ENCODE results near the gene C9orf50.
"Not testable (repeated sequence)": the region's sequence is repeated elsewhere in the genome, so short reads cannot be mapped to it uniquely, and the experiment has no call there.

Gene C9orf50

GRCh38 chr9:129648092-129648763, 27.3 kb upstream of the C9orf50 start:
- no peak for DNase-seq

GRCh38 chr9:129647635-129648034, 26.7 kb upstream of the C9orf50 start:
- DNase-seq = no peak

DNA sequence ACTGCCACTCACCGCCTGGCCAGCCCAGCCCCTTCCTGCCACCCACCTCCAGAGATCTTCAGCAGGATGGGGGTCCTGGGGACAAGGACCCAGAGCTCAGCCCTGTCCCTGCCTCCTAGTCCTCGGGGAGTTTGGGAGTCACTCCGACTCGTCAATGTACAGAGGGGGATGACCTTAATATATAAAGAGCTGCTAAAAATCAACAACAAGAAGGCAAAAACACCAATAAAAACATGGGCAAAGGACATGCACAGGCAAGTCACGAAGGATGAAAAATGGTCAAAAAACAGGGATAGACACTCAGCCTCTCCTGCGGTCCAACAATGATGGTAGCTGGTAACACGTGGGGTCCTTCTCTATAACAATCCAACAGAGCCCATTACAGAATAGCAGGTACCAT, 25.8 kb upstream of the C9orf50 start:
- no peak for DNase-seq

GRCh38 chr9:129646252-129646651, 25.4 kb upstream of the C9orf50 start:
- DNase-seq = no peak

DNA sequence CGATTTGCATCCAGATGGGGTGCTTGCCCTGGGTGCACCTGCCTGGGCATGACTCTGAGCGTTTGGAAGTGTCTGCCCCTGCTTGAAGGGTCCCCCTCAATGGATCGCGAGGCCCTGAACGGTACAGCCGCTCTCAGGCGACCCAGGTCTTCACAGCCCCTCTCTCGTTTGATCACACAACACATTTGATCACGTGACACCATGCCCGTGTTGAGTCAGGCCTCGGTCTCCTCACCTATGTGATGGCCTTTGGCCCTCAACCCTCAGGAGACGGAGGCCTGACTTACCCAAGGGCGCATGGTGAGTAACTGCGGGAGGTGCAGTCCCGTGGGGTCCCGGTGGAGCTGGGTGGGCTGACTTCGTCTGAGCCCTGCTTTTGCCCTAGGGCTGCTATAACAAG, 24.0 kb upstream of the C9orf50 start:
- no peak for DNase-seq

DNA sequence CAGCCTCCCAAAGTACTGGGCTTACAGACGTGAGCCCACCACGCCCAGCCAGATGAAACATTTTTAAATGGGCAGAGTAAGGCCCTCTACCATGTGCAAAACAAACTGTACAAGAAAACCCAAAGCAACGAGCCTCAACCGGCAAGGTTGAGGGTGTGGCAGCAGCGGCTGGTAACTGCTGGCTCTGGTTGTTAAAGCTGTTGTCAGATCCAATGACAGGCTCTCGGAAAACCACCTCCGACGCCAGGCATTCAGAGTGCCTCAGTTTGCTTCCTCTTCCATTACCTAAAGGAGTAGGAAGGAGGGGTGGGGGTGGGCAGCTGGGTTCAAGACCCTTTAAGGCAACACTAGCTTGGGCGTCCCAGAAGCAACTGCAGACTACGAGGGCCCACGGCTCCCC, 23.5 kb upstream of the C9orf50 start:
- DNase-seq = no peak

DNA sequence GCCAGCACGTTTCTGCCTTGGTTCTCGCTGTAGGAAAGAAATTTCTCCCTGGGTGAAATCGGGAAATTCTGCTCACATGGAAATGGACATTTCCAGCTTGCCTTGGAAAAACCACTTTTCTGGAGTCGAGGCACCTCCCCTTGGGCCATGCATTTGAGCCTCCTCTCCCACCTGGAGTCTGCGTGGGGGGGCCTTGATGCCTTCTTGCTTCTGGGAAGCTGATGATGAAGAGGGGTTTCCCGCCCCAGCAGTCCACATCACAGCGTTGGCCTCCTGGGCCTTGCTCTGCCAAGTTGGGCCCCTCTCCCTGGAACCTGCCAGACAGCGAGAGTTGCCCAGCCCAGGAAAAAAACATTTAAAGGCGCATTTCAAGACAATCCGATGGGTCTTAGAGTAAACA, 22.8 kb upstream of the C9orf50 start:
- DNase-seq = no peak

DNA sequence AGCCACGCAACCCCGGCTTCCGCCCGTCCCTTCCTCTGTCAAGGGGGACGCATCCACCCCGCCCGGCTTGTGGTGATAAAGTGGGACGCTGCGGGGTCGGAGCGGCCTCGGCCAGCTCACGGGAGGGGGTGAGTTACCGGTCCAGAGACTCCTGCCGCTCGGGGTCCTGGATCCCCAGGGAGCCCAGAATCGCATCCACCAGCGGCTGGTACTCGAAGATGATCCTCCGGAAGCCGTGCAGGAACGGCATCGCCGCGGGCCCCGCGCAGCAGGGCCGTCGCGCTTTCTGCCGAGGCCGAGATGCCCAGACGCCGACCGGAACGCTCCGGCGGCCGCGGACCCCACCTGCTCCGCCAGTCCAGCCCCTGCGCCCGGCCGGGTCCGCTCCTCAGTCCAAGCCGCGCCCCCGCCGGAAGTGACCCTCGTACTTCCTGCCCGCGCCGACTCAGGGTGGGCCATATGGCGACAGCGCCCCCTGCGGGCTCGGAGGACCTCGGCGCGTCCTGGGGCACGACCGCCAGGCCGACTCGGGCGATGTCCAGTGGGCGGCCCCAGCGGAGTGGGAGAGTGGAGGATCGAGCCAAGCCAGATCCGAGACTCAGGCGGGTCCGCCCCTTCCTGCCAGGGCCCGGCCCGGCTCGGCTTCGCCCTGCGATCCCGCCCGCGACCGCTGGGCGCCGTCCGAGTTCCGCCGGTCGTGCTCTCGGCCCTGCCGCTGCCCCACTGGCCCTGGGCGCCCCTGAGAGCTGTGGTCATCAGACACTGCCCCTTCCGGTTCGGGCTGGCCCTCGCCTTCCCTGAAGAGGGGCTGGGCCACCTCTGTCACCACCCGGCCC, 21.1 kb upstream of the C9orf50 start, which contains the start of gene ASB6:
Gene ASB6, minus strand, starts transcription at position 402 of the 836 bp plus-strand sequence. Its CDS starts 152 bp downstream, at position 250.
- peak; percentile 82 to 98 (median 92) for DNase-seq

DNA sequence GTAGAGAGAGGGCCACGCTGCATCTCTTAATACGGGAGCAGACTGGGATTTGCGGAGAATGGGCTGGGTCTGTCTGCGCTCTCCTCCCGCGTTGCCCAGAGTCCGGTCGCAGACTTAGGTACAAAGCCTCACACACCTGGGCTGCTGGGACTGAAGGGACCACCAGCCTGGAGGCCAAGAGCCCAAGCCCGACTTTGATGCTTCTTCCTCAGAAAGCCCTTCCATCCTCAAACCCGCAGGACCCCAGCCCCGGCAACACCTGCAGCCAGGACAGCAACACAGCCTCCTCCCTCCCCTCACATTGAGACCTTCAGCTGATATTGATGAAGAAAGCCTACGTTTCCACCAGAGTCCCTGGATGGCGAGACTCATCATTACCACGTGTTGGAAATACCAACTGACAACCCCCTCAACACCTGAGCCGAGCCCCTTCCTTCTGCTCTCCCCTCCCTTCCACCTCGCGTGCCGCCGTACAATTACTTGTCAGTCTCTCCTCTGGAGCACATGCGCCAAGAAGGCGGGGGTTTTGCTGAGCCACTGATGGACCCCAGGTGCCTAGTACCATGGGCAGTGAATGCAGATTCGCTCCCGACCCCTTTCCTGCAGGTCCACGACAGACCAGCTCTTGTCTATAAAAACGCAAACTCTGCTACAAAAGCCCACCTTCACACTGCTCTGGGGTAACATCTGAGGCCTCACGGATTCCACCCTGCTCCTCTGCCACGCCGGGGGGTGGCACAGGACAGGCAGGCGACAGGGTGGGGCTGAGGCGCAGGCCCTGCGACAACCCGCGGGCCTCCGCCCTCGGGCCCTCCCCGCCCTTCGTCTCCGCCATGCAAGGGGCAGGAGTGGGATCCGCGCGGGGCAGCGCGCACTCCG, 20.2 kb upstream of the C9orf50 start:
- no peak for DNase-seq

DNA sequence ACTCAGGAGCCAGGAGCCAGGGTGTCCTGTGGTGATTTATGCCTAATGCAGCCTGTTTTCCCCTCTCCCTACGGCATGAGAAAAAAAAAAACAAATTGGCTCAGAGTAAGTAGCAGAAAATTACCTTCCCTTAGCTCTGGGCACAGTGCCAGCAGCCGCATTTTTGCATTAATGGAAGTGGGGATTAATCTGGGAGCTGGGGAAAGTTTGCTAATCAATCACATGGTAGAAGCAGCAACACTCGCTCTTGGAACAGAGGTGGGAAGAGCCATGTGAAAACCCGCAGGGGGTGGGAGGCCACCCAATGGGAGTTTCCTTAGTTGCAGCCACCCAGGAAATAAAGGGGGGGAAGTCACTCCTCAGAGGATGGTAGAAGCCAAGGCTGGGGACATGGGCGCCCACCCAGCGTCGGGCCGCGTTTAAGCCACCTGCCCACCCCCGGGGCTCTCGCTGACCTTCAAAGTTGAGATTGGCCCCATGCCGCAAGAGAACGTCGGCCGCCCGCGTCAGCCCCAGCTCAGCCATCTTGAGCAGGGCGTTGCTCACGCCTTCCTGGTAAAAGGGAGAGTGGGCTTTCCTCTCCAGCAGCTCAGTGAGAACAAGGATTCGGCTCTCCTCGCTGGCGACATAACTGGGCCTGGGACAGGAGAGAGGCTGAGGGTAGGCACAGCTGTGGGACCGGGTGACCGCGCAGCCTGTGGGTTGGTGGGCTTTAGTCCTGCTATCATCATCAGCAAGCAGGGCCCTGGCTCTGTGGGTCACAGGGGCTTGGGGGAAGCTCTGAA, 19.4 kb upstream of the C9orf50 start:
- DNase-seq = no peak

DNA sequence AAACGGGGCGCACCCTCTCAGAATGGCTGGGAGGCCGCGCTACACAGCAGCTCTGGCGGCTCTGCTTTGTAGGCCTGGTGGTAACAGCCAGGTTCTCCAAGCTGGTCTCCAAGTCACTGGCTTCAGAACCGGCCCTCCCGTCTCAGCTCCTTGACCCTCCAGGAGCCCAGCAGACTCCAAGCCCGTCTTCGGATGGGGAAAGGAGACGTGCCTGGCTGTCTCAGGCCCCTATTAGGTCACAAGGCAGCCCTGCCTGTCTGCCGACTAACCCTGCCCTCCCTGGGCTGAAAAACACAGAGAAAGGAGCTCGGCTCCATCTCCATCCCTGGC, 18.8 kb upstream of the C9orf50 start:
- DNase-seq = no peak

GRCh38 chr9:129639034-129639630, 18.2 kb upstream of the C9orf50 start:
- no peak for DNase-seq

DNA sequence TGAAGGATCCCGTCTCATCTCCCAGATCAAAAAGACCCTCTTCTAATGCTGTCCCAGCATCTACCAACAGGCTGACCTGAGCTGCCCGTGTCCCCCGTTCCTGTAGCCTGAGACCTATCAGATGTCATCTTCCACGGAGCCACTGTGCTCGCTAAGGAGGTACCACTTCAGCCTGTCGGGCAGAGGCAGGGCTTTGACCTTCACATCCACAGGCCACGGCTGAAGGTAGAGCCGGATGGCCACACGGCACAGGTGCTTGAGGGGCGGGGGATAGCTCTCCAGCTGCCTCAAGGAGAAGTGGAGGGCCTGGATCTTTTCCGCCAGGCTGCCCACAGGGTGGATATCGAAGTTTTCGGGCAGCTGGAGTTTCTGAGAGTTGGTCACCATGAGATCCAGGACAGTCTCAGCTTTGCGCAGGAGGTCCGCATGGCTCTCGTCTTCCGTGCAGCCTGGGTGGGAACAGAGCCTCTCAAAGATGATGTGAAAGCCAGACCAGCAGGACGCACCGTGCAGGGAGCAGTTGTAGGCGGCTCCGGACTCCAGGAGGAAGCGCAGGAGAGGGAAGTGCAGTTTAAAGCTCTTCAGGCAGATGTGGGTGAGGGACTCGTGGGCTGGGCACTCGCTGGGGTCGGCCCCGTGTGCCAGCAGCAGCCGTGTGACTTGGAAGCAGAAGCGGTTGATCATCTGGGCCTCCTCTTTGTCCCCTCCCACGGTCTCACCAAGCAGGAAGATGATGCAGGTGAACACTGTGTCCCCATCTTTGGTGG, 17.0 kb upstream of the C9orf50 start:
- no peak for DNase-seq

DNA sequence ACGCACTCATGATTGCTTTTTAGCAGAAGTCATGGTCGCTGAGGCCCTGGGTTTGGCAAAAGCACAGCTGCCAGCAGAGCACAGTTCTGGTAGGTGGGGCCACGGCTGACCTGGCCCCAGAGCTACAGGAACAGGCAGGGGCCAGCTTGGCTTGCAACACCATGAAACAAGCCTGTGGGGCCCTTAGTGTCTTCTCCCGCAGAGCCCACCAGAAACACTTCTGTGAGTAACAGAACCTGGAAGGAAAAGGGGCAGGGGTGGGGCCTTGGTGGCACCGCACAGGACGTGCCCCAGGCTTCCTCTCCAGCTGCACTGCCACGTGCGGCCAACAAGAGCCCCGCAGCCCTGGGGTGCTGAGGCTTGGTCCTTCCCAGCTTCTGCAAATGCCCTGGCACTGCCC, 16.2 kb upstream of the C9orf50 start:
- DNase-seq = no peak

GRCh38 chr9:129636343-129636742, 15.4 kb upstream of the C9orf50 start:
- DNase-seq = not testable (repeated sequence)

GRCh38 chr9:129635099-129636065, 14.5 kb upstream of the C9orf50 start:
- DNase-seq = no peak

GRCh38 chr9:129633848-129634247, 12.9 kb upstream of the C9orf50 start:
- no peak for DNase-seq

DNA sequence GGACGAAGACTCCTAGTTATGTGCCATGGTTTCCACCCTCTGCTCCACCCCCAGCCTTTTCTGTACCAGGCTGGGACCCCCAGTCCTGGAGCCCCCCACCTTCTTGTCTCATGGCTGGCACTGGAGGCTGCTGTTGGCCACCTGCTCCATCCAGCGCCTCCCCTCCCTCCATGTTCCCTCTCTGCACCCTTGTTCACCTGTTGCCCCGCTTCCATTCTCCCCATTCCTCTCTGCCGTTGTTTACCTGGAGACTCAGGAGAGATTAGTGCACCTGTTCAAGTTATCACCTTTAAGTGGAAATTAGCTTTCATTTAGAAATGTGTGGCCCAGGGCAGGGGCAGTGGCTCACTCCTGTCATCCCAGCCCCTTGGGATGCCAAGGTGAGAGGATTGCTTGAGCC, 12.3 kb upstream of the C9orf50 start:
- no peak for DNase-seq

GRCh38 chr9:129632460-129632859, 11.6 kb upstream of the C9orf50 start:
- no peak for DNase-seq

DNA sequence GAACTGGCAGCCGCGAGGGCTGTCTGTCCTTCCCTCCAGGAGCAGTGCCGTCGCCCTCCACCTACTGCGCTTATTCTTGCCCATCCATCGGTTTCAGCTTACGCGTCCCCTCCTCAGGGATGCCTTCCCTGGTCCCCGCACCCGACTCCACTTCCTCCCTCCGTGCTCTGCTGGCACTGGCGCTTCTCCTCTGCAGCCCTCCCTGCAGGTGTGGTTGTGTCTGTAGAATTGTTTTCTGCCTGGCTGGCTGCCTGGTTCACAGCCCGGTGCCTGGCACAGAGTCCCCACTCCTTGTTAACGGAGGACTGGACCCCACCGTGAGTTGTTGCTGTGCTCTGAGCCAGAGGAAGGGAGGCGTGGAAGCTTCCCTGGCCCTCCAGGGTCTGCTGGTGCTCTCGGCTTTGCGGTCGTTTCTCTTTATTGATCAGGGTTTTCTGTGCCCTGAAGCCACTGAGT, 10.8 kb upstream of the C9orf50 start:
- no peak for DNase-seq

Measured in activated CD4-positive, CD25-positive, alpha-beta regulatory T cell (primary cell).